HT1080 (cell line): ENCODE data around the gene ZNF638. TPM values are rescaled to one million over a fixed set of nuclear protein-coding genes. Genes with fewer than 3 reads are reported as not detected.
"Not testable (repeated sequence)": the region's sequence is repeated elsewhere in the genome, so short reads cannot be mapped to it uniquely, and the experiment has no call there.

ENCODE experiments used
- DNase-seq: peaks from one replicate; pipeline ENCODE4 v3.0.0-alpha.2; 2015; ENCODE audit warnings: low read depth
- total RNA-seq: library from RNA; depleted of rRNA; stranded (reverse); fragments of >200 nt; shearing (Covaris generic); gene quantifications from 2 replicates; pipeline ENCODE4 v1.2.3, GENCODE V29; 2014

ZNF638 gene
- total RNA-seq, 1 experiment from 2014 or later: 76.7 TPM

- DNase-seq: no peak
Observed at GRCh38 chr2:71389384-71390072, 57.9 kb downstream of the ZNF638 start.

- DNase-seq: no peak
Observed at GRCh38 chr2:71393216-71393615, 61.6 kb downstream of the ZNF638 start.

DNA sequence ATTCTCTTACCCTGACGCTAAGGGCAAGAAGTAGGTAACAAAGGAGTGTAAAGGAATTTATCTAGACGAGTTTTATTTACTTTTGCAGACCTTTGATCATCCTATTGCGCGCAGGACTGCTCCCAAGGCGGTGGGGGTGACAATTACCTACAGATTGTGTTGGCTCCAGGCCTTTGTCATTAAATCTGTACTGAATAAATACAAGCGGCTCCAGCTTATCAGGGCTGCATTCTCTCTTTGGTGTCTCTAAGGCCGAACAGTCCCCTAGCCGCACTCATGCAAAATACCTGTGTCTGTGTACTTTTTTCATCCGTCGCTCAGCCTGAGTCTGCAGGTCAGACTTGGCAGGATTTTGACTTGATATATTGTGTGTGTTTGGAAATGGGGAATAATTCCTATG lies 63.9 kb downstream of the ZNF638 start:
- no peak for DNase-seq

DNA sequence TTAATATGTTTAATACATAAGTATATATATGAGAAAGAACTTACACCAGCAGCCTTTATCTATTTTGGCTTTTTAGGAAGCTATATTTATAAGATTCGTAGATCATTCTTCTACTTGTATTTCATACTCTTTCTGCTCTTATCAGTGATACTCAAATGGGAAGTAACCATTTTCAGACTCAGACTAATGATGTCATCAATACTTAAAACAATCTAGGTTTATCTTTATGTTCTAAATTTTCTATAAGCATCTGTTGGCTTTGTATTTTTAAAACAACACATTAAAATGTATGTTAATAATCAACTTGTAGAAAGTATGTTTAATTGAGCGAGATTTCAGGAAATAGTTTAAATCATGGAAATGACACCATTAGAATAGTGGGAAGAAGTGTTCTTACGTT lies 70.8 kb downstream of the ZNF638 start:
- no peak for DNase-seq

DNA sequence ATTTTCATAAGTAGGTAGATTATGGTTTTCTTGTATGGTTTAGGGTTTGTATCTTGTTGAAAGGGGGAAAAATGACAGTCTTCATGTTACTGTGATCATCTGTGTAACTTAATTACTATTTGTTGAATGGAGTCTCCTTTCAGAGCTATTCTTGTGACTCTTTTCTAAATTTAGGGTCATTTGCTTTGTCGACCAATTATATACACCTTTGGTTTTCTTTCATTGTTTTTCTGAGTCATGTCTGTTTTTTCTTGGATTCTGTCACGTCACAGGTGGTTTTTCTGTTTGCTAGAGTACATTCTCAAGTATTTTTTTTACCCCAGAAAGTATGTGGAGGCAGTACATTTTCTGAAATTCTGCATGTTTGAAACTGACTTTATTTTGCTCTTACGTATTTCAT lies 78.0 kb downstream of the ZNF638 start:
- no peak for DNase-seq

DNA sequence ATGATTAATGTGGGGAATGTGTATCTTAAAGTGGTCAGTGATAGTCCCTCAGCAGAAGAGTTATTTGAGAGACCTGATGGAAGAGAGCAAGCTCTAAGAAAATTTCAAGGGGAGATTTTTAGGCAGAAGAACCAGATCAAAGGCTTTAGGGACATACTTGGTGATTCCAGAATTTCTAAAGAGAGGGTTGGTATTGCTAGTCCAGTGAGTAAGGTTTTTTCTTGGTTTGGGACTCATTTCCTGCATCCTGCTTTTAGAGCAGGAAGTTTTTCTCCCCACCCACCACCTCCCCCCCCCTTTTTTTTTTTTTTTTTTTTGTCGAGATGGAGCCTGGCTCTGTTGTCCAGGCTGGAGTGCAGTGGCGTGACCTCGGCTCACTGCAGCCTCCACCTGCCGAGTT lies 79.1 kb downstream of the ZNF638 start:
- peak; percentile 66 for DNase-seq

- not testable (repeated sequence) for DNase-seq
Observed at GRCh38 chr2:71416866-71417265, 85.3 kb downstream of the ZNF638 start.

DNA sequence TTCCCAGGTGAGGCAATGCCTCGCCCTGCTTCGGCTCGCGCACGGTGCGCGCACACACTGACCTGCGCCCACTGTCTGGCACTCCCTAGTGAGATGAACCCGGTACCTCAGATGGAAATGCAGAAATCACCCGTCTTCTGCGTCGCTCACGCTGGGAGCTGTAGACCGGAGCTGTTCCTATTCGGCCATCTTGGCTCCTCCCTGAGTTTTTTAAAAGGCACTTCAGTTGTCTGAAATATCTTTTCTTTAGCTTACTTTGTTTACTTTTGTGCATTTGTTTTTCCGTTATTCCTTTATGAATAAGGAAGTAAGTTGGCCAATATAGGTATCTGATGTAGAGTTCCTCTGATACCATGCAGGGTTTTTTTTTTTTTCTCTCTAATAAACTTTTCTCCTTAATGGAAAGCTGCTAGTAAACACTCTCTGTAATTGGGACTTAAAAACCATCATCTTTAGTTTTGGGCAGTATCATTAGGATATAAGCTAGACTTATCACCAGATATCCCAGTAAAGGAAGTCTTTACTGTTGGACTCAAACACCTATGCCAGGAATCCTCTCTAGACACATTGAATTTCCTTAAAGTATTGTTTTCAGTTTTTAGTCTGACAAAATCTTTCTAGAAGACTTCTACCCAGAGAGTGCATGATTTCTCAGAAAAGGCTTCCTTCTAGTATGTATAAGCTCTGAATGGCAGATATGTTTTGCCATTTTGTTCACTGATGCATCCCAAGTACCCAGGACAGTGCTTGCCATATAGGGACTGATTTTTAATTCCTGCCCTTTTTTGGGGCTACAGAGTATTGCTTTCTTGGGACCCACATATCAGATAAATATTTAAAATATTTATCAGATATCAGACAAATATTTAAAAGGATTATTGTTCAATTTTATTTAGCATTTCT lies 86.0 kb downstream of the ZNF638 start:
- no peak for DNase-seq

DNA sequence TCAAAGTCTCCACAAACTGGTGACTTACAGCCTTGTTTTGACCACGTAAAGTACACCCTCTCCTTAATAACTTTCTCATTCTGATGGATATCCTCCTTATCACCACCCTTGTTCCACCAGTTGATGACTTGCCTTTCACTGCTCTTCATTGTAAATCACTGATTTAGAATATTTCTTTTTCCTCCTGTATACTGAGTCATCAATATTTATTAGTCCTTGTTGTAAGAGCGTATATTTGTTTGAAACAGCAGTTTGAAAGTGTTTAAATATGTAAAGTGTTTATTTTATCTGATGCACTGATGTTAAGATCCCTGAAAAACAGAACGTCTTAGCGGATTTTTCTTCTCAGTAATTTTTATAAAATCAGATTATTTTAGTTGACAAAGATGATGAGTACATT lies 87.6 kb downstream of the ZNF638 start:
- no peak for DNase-seq

DNA sequence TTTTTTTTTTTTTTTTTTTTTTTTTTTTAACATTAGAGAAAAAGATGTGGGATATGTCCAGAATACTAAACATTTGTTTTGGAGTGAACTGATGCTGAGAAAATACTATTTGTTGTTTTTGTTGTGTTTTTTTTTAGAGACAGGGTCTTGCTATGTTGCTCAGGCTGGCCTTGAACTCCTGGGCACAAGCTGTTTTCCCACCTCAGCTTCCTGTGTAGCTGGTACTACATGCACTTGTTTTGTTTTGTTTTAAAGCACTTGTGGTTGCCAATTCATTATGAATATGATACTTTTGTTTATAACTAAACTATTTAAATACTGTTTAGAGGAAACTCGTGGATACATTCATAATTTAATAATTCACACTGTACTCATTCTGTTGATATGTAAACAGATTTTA lies 88.4 kb downstream of the ZNF638 start:
- no peak for DNase-seq

DNA sequence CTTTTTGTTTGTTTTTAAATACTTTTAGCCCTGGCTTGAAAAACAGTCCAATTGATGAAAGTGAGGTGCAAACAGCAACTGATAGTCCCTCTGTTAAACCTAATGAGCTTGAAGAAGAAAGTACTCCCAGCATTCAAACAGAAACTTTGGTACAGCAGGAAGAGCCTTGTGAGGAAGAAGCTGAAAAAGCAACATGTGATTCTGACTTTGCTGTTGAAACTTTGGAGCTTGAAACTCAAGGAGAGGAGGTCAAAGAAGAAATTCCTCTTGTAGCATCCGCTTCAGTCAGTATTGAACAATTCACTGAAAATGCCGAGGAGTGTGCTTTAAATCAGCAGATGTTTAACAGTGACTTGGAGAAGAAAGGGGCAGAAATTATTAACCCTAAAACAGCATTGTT lies 91.2 kb downstream of the ZNF638 start:
- no peak for DNase-seq

- DNase-seq: no peak
Observed at GRCh38 chr2:71423817-71424420, 92.3 kb downstream of the ZNF638 start.

GRCh38 chr2:71426721-71427120 lies 95.1 kb downstream of the ZNF638 start:
- no peak for DNase-seq

GRCh38 chr2:71428472-71429383 lies 97.1 kb downstream of the ZNF638 start:
- DNase-seq: no peak

DNA sequence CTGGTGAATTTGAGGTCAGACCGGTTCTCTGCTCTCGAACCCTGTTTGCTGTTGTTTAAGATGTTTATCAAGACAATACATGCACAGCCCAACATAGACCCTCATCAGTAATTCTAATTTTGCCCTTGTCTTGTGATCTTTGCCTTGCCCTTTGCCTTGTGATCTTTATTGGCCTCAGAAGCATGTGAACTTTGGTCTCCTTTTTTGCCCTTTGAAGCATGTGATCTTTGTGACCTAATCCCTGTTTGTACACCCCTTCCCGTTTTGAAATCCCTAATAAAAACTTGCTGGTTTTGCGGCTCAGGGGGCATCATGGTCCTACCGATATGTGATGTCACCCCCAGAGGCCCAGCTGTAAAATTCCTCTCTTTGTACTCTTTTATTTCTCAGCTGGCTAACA lies 113.6 kb downstream of the ZNF638 start:
- not testable (repeated sequence) for DNase-seq

- DNase-seq: no peak
Observed at GRCh38 chr2:71446505-71446904, 114.9 kb downstream of the ZNF638 start.

DNA sequence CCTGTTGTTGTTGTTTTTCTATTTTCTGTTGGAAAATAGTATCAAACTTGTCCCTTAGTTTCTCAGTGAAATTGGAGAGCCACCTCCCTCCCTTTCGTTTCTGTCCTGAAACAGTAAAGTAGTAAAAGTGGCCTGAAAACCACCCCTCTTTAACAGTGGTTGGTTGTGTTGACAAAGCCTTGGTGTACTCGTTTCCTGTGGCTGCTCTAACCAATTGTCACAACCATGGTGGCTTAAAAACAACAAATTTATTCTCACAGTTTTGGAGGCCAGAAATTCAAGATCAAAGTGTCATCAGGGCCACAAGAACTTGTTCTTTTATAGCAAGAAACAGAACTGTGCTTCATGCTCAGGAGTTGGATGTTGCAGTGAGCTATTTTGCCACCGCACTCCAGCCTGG lies 117.8 kb downstream of the ZNF638 start:
- no peak for DNase-seq

DNA sequence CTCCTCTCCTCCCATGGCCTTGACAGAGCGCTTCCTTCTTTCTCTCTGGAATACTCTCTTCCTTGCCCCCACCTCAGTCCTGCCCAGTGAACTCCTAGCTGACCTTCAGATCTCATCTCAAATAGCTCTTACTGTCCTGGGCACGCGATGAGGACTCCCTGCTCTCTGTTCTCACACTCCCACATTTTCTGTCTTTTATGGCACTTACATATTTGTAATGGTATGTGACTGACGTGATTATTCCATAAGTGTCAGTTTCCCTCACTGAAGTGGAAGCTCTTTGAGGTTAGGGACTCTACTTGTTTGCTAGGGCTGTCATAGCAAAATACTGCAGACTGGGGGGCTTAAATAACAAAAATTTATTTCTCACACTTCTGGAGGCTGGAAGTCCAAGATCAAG lies 120.1 kb downstream of the ZNF638 start:
- DNase-seq: no peak

DNA sequence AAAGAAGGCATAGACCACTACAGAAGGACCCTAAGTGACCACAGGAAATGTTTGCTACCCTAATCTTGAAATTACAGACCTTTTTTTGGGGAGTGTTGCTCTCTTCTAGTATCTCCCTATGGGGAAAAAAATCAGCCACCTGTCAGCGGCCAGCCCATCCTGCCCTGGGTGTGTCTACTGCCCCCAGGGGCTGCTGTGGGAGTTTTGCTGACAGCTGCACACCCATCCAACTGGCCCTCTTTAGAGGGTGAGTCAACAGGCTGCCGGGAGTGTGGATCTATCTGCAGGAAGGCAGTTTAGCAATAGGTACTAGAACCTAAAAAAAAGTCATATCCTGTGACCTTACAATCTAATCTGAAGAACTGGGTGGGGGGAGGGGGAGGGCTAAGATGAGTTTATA lies 121.0 kb downstream of the ZNF638 start:
- peak; percentile 87 for DNase-seq

DNA sequence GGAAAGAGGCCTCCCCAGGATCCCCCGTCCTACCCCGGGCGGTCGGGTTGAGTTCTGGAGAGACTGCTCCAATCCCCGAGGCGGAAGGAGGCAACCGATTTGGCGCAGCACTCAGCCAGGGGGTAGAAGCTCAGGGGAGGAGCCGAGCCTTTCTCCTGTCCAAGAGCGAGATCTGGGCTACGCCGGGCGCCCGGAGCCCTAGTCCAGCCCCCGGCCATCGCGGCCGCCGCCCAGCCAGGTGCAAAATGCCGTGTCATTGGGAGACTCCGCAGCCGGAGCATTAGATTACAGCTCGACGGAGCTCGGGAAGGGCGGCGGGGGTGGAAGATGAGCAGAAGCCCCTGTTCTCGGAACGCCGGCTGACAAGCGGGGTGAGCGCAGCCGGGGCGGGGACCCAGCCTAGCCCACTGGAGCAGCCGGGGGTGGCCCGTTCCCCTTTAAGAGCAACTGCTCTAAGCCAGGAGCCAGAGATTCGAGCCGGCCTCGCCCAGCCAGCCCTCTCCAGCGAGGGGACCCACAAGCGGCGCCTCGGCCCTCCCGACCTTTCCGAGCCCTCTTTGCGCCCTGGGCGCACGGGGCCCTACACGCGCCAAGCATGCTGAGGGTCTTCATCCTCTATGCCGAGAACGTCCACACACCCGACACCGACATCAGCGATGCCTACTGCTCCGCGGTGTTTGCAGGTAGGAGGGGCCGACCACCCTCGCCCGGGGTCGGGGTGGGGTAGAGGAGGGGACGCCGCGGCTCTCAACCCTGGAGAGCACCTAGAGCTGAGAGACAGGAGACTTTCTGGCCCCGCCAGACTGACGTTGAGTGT lies 122.0 kb downstream of the ZNF638 start, which contains the start of gene DYSF:
DYSF (plus strand) TSS at position 158 of the 817 bp plus-strand sequence.
- DNase-seq: no peak
